ENCODE measurements around the gene ADGRE2.

- TF ChIP-seq, protein P1, sequence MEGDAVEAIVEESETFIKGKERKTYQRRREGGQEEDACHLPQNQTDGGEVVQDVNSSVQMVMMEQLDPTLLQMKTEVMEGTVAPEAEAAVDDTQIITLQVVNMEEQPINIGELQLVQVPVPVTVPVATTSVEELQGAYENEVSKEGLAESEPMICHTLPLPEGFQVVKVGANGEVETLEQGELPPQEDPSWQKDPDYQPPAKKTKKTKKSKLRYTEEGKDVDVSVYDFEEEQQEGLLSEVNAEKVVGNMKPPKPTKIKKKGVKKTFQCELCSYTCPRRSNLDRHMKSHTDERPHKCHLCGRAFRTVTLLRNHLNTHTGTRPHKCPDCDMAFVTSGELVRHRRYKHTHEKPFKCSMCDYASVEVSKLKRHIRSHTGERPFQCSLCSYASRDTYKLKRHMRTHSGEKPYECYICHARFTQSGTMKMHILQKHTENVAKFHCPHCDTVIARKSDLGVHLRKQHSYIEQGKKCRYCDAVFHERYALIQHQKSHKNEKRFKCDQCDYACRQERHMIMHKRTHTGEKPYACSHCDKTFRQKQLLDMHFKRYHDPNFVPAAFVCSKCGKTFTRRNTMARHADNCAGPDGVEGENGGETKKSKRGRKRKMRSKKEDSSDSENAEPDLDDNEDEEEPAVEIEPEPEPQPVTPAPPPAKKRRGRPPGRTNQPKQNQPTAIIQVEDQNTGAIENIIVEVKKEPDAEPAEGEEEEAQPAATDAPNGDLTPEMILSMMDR (IDR thresholded peaks at IDR 0.05; ENCODE audit: low read length), result no peak
- no peak for TF ChIP-seq EZH2 (IDR thresholded peaks at IDR 0.05; ENCODE audit: borderline replicate concordance, low read length)
Observed at GRCh38 chr19:14826006-14826405, 47.6 kb upstream of the ADGRE2 start.

Data from OCI-LY1 (cell line).